ENCODE measurements around the gene TLX1. TPM values are rescaled to one million over a fixed set of nuclear protein-coding genes. Genes with fewer than 3 reads are reported as not detected.

TLX1 gene
- polyA plus RNA-seq, 1 donor (not counting 4 experiments of a cell fraction or from before 2014, with no cell fraction given), result not detected

DNA sequence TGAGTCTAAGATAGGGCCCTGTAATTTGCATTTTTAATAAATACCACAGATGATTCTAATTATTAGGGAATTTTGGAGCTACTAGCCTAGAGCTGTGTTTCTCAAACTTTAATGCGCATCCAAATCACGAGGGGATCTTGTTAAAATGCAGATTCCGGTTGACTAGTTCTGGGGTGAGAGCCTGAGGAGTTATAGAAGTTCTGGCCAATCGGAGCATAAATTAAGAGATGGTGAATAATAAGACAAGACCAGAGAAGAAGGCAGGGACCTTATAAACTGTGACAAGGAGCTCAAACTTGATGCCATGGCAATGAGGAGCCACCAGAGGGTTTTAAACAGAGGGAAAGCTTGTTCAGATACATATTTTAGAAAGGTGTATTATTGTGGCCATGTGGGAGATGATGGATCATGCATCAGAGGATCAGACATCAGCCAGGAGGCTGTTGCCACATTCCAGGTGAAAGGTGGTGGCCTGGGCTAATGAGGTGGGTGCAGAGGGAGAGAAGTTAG, 29.7 kb upstream of the TLX1 start:
- DNase-seq (ENCODE audit: low read depth, low spot score), result no peak
- Histone ChIP-seq H4K20me1 (ENCODE audit: control insufficient read depth, extremely low read depth, insufficient read depth, low read length) (no peaks in the 10 kb centered on the region), H3K9ac (ENCODE audit: control insufficient read depth, extremely low read depth, insufficient read depth, low read length) (no peak overlapping the region), H3K9me1 (ENCODE audit: control insufficient read depth, extremely low read depth, insufficient read depth, low read length) (no peaks in the 10 kb centered on the region), H3K4me3 (ENCODE audit: control insufficient read depth in 2 of 3, extremely low read depth in 1 of 3, insufficient read depth in 2 of 3, low read depth in 1 of 3, low read length in 3 of 3) (no peak overlapping the region), H3K4me1 (ENCODE audit: control insufficient read depth, extremely low read depth, insufficient read depth, low read length) (peaks cover 7% of the 10 kb centered on the region), H3K27ac (ENCODE audit: control insufficient read depth, insufficient read depth, low read length) (no peak overlapping the region), H3K36me3 (ENCODE audit: control insufficient read depth in 2 of 2, extremely low read depth in 1 of 2, insufficient read depth in 2 of 2, low read length in 2 of 2) (no peaks in the 10 kb centered on the region), H3K9me3 (ENCODE audit: control insufficient read depth, low read depth, low read length) (peaks cover 3% of the 10 kb centered on the region), H3K79me2 (ENCODE audit: control insufficient read depth, insufficient read depth, low read length) (no peaks in the 10 kb centered on the region), H3K27me3 (ENCODE audit: control insufficient read depth, extremely low read depth, insufficient read depth, low read length) (peaks cover 21% of the 10 kb centered on the region), H2AFZ (ENCODE audit: control insufficient read depth, low read length) (no peak overlapping the region), H3K4me2 (ENCODE audit: control insufficient read depth, extremely low read depth, insufficient read depth, low read depth, low read length) (no peak overlapping the region)
- TF ChIP-seq EZH2 (IDR thresholded peaks at IDR 0.05; ENCODE audit: low read length), result no peak
- TF ChIP-seq, protein P1, sequence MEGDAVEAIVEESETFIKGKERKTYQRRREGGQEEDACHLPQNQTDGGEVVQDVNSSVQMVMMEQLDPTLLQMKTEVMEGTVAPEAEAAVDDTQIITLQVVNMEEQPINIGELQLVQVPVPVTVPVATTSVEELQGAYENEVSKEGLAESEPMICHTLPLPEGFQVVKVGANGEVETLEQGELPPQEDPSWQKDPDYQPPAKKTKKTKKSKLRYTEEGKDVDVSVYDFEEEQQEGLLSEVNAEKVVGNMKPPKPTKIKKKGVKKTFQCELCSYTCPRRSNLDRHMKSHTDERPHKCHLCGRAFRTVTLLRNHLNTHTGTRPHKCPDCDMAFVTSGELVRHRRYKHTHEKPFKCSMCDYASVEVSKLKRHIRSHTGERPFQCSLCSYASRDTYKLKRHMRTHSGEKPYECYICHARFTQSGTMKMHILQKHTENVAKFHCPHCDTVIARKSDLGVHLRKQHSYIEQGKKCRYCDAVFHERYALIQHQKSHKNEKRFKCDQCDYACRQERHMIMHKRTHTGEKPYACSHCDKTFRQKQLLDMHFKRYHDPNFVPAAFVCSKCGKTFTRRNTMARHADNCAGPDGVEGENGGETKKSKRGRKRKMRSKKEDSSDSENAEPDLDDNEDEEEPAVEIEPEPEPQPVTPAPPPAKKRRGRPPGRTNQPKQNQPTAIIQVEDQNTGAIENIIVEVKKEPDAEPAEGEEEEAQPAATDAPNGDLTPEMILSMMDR (optimal IDR thresholded peaks at IDR 0.05 in 1 of 3, IDR thresholded peaks at IDR 0.05 in 1 of 3, conservative IDR thresholded peaks at IDR 0.05 in 1 of 3; ENCODE audit: extremely low read depth in 1 of 3, insufficient read depth in 2 of 3, low read length in 3 of 3), result peak in 1 of 3 experiments; percentile 8
- dilution Hi-C loops (cut with MboI; ENCODE audit: extremely low pct_ligation_motif_present, low sequenced_read_pairs), result no loop called here
- no peak for FAIRE-seq

DNA sequence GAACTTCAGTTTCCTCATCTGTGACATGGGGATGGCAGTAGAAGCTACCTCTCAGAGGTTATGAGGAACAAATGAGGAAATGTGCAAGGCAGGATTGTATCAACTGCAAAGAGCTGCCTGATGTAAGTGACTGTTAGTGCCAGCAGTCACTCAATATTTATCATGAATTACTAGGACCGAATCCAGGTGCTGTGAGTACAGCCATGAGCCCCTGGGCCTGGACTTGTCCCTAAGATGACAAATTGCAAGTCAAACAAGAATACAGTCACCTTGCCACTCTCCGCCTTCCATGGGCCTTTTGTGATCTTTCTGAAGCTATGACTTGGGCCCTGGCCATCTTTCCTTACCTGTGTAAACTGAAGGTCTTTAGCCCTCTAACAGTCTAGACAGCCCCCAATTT, 27.7 kb upstream of the TLX1 start:
- no peak overlapping the region for H2AFZ ChIP-seq (ENCODE audit: control insufficient read depth, low read length)
- H3K79me2 ChIP-seq (ENCODE audit: control insufficient read depth, insufficient read depth, low read length), result no peaks in the 10 kb centered on the region
- no peaks in the 10 kb centered on the region for H3K36me3 ChIP-seq (ENCODE audit: control insufficient read depth in 2 of 2, extremely low read depth in 1 of 2, insufficient read depth in 2 of 2, low read length in 2 of 2)
- peaks cover 25% of the 10 kb centered on the region for H3K27me3 ChIP-seq (ENCODE audit: control insufficient read depth, extremely low read depth, insufficient read depth, low read length)
- H3K9me1 ChIP-seq (ENCODE audit: control insufficient read depth, extremely low read depth, insufficient read depth, low read length), result no peaks in the 10 kb centered on the region
- H3K9ac ChIP-seq (ENCODE audit: control insufficient read depth, extremely low read depth, insufficient read depth, low read length), result no peak overlapping the region
- DNase-seq (ENCODE audit: low read depth, low spot score) (no peak), FAIRE-seq (no peak)
- no peak overlapping the region for H3K27ac ChIP-seq (ENCODE audit: control insufficient read depth, insufficient read depth, low read length)
- dilution Hi-C loops (cut with MboI; ENCODE audit: extremely low pct_ligation_motif_present, low sequenced_read_pairs), result no loop called here
- peaks cover 3% of the 10 kb centered on the region for H3K9me3 ChIP-seq (ENCODE audit: control insufficient read depth, low read depth, low read length)
- no peak overlapping the region for H3K4me2 ChIP-seq (ENCODE audit: control insufficient read depth, extremely low read depth, insufficient read depth, low read depth, low read length)
- peaks cover 7% of the 10 kb centered on the region for H3K4me1 ChIP-seq (ENCODE audit: control insufficient read depth, extremely low read depth, insufficient read depth, low read length)
- no peaks in the 10 kb centered on the region for H4K20me1 ChIP-seq (ENCODE audit: control insufficient read depth, extremely low read depth, insufficient read depth, low read length)
- no peak overlapping the region for H3K4me3 ChIP-seq (ENCODE audit: control insufficient read depth in 2 of 3, extremely low read depth in 1 of 3, insufficient read depth in 2 of 3, low read depth in 1 of 3, low read length in 3 of 3)
- TF ChIP-seq, protein P1 (optimal IDR thresholded peaks at IDR 0.05 in 1 of 3, IDR thresholded peaks at IDR 0.05 in 1 of 3, conservative IDR thresholded peaks at IDR 0.05 in 1 of 3; ENCODE audit: extremely low read depth in 1 of 3, insufficient read depth in 2 of 3, low read length in 3 of 3), result no peak
- TF ChIP-seq EZH2 (IDR thresholded peaks at IDR 0.05; ENCODE audit: low read length), result no peak

Measured in keratinocyte (primary cell).